Testis (tissue), 3 donors: ENCODE data around the gene DUSP28. TPM values are rescaled to one million over a fixed set of nuclear protein-coding genes. Genes with fewer than 3 reads are reported as not detected.

Source experiments
- DNase-seq: peaks from one replicate; pipeline ENCODE4 v3.0.0-alpha.2; 2019
- H3K27ac ChIP-seq, 2 donors: fragments of 200-600 bp; sonication (generic); one replicate each; pipeline ENCODE4 v1.5.1; 2019
- H3K27me3 ChIP-seq: fragments of 200-600 bp; sonication (generic); one replicate; pipeline ENCODE4 v1.5.1; 2019
- H3K36me3 ChIP-seq: fragments of 200-600 bp; sonication (generic); one replicate; pipeline ENCODE4 v1.5.1; 2017; ENCODE audit warnings: low read depth; ENCODE audit errors: missing control alignments
- H3K4me1 ChIP-seq: fragments of 200-600 bp; sonication (generic); one replicate; pipeline ENCODE4 v1.5.1; 2019
- H3K4me3 ChIP-seq, 2 donors: fragments of 200-600 bp; sonication (generic); one replicate each; pipeline ENCODE4 v1.5.1; 2017 to 2019
- H3K9me3 ChIP-seq: fragments of 200-600 bp; sonication (generic); one replicate; pipeline ENCODE4 v1.5.1; 2017
- POLR2A ChIP-seq: fragments of 450-650 bp; IDR thresholded peaks from one replicate; pipeline ENCODE4 v1.6.1; 2017; ENCODE audit warnings: antibody characterized with exemption, mild to moderate bottlenecking, moderate library complexity
- WGBS, 2 donors: methylation state at CpG; one replicate each; pipeline ENCODE4 v1.1.5; 2018; 5-methylcytosine and 5-hydroxymethylcytosine counted together
- intact Hi-C: fragments of 100-400 bp; cut with DNase I; formaldehyde crosslinking; loops from one replicate; pipeline ENCODE4 v1.15.1; 2023; ENCODE audit warnings: low total_unique reads
- polyA plus RNA-seq: library from polyadenylated mRNA; stranded (reverse); fragments of 350-450 nt; fragmentation: Illumina TruSeq; extraction: RNeasy Lipid Tissue Mini Kit (QIAGEN cat#74804); gene quantifications from one replicate; pipeline ENCODE4 v1.2.3, GENCODE V29; 2014; ENCODE audit warnings: low read depth, low replicate concordance; ENCODE audit not compliant: insufficient read depth
- total RNA-seq, 2 donors: library from RNA; depleted of rRNA; stranded (reverse); fragments of >200 nt; gene quantifications; one replicate each; pipeline ENCODE4 v1.2.3, GENCODE V29; 2016
- TF ChIP-seq, protein P1 (sequence below), 3 experiments: fragments of 450-650 bp in 2 of 3; fragments of 200-600 bp in 1 of 3; sonication (generic) in 1 of 3; IDR thresholded peaks; one replicate each; pipeline ENCODE4 v1.5.1; 2016 to 2019; ENCODE audit warnings: antibody characterized with exemption in 3 of 3, mild to moderate bottlenecking in 2 of 3, moderate library complexity in 1 of 3

The DUSP28 gene
- total and polyA plus RNA-seq, 3 donors from 2014 or later: 19.3 to 37.6 (median 24.7) TPM

DNA sequence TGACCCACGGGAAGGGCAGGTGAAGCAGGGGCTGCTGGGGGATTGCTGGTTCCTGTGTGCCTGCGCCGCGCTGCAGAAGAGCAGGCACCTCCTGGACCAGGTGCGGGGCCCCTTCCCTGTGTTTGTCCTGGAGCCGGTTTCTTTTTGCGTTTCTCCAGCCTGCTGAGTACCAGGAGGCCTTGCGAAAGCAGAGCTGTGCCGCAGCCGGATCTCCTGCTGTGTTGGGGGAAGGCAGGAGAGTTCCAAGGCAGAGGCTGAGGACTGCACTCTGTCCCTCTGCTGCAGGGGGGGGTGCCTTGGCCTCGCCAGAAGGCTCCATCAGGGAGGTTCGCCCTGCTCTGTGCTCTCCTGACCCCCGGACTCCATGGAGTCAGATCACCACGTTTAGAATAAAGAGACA is 29.2 kb downstream of the DUSP28 start:
- WGBS, 2 donors: 88 to 92% methylated on average over 11 to 14 of the region's 14 CpGs
- H3K9me3 ChIP-seq: no peaks in the 10 kb centered on the region
- intact Hi-C loops: no loop called here
- no peaks in the 10 kb centered on the region for H3K27me3 ChIP-seq
- no peak for DNase-seq
- H3K4me3 ChIP-seq: no peak overlapping the region
- H3K4me1 ChIP-seq: peaks cover 28% of the 10 kb centered on the region
- H3K27ac ChIP-seq: no peak overlapping the region
- TF ChIP-seq, protein P1, sequence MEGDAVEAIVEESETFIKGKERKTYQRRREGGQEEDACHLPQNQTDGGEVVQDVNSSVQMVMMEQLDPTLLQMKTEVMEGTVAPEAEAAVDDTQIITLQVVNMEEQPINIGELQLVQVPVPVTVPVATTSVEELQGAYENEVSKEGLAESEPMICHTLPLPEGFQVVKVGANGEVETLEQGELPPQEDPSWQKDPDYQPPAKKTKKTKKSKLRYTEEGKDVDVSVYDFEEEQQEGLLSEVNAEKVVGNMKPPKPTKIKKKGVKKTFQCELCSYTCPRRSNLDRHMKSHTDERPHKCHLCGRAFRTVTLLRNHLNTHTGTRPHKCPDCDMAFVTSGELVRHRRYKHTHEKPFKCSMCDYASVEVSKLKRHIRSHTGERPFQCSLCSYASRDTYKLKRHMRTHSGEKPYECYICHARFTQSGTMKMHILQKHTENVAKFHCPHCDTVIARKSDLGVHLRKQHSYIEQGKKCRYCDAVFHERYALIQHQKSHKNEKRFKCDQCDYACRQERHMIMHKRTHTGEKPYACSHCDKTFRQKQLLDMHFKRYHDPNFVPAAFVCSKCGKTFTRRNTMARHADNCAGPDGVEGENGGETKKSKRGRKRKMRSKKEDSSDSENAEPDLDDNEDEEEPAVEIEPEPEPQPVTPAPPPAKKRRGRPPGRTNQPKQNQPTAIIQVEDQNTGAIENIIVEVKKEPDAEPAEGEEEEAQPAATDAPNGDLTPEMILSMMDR (IDR thresholded peaks at IDR 0.05): no peak
- TF ChIP-seq POLR2A: no peak
- H3K36me3 ChIP-seq: no peaks in the 10 kb centered on the region

DNA sequence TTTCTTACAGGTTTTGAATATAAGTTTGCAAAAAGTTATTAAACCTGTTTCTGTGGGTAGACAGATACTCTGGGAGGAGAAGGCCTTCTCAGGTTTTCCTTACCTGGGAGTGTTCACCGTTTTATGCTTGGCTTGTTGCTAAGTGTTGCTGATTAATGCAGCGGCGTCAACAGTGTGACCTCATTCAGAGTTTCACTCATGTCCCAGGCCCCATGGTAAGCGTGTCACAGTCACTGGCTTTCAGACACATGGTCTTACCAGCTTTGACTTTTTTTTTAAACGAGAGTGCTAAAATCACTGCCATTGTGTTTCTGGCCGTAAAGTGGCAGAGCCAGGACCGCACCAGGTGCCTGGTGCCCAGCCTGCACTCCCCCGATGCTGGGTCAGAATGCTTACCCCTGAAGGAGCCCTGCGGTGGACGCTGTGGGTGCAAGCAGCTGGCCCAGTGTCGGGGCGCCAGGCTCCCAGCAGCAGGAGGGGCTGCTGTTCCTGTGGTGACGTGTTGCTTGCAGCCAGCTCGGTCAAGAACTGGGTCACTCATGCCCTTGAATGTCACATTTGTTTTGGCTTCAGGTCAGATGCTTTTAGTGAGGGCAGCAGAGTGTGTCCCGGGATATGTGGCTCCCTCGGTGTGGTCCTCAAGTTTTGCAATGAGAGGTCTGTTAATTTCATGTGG is 29.8 kb downstream of the DUSP28 start:
- no peaks in the 10 kb centered on the region for H3K27me3 ChIP-seq
- H3K36me3 ChIP-seq: no peaks in the 10 kb centered on the region
- peaks cover 28% of the 10 kb centered on the region for H3K4me1 ChIP-seq
- no peak overlapping the region for H3K27ac ChIP-seq
- H3K4me3 ChIP-seq: no peak overlapping the region
- DNase-seq: no peak
- H3K9me3 ChIP-seq: no peaks in the 10 kb centered on the region
- intact Hi-C loops: no loop called here
- no peak for TF ChIP-seq POLR2A
- TF ChIP-seq, protein P1 (IDR thresholded peaks at IDR 0.05): no peak
- WGBS, 2 donors: 88 to 95% methylated on average over 10 to 12 of the region's 16 CpGs

DNA sequence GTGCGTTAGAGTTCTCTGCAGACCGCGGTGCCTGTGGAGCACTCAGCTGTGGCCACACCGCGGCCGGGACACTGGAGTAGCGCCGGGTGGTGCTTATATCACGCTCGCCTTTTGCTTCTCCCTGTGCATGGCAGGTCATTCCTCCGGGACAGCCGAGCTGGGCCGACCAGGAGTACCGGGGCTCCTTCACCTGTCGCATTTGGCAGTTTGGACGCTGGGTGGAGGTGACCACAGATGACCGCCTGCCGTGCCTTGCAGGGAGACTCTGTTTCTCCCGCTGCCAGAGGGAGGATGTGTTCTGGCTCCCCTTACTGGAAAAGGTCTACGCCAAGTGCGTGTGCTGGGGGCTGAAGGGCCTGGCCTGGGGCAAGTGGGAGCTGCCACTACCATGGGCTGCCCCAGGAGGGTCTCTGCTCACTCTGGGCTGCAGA is 30.5 kb downstream of the DUSP28 start:
- H3K27me3 ChIP-seq: no peaks in the 10 kb centered on the region
- H3K4me3 ChIP-seq: no peak overlapping the region
- 90 to 94% methylated on average over 20 to 21 of the region's 21 CpGs for WGBS, 2 donors
- TF ChIP-seq, protein P1 (IDR thresholded peaks at IDR 0.05): no peak
- no peak for TF ChIP-seq POLR2A
- no peak overlapping the region for H3K27ac ChIP-seq
- intact Hi-C loops: no loop called here
- no peak for DNase-seq
- peaks cover 29% of the 10 kb centered on the region for H3K4me1 ChIP-seq
- no peaks in the 10 kb centered on the region for H3K9me3 ChIP-seq
- no peaks in the 10 kb centered on the region for H3K36me3 ChIP-seq

DNA sequence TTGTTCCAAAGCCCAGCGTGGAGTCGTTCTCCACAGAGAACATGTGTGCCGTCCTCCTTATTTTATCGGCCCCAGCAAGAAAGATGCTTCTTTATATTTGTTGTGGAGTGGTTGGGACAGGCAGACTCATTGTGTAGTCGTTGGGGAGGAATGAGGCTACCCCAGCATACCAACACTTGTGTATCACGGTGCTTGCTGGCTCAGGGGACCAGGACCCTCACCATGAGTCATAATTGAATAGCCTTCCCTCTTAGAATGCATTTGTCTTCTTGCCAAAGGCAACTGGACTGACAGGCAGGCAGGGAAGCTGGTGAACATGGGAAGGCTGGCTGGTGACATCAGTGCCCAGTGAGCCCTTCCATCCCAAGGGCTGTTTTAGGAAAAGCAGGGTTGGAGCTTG is 31.1 kb downstream of the DUSP28 start:
- no peaks in the 10 kb centered on the region for H3K9me3 ChIP-seq
- peaks cover 34% of the 10 kb centered on the region for H3K4me1 ChIP-seq
- H3K27ac ChIP-seq: no peak overlapping the region
- 88 to 92% methylated on average over 6 of the region's 6 CpGs for WGBS, 2 donors
- H3K4me3 ChIP-seq: no peak overlapping the region
- H3K36me3 ChIP-seq: no peaks in the 10 kb centered on the region
- no peaks in the 10 kb centered on the region for H3K27me3 ChIP-seq
- no peak for DNase-seq
- TF ChIP-seq, protein P1 (IDR thresholded peaks at IDR 0.05): no peak
- TF ChIP-seq POLR2A: no peak
- intact Hi-C loops: no loop called here

DNA sequence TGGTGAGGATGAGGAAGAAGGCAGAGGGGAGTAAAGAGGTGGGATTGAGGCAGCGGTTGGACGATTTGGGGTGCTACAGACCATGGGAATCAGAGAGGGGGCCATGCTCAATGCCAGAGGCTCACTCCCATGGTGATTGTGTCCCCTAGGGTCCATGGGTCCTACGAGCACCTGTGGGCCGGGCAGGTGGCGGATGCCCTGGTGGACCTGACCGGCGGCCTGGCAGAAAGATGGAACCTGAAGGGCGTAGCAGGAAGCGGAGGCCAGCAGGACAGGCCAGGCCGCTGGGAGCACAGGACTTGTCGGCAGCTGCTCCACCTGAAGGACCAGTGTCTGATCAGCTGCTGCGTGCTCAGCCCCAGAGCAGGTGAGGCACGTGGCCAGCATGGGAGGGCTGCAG is 31.6 kb downstream of the DUSP28 start:
- TF ChIP-seq, protein P1 (IDR thresholded peaks at IDR 0.05): no peak
- TF ChIP-seq POLR2A: no peak
- H3K27me3 ChIP-seq: no peaks in the 10 kb centered on the region
- H3K27ac ChIP-seq: no peak overlapping the region
- H3K36me3 ChIP-seq: no peaks in the 10 kb centered on the region
- H3K9me3 ChIP-seq: no peaks in the 10 kb centered on the region
- H3K4me1 ChIP-seq: peaks cover 37% of the 10 kb centered on the region
- no peak overlapping the region for H3K4me3 ChIP-seq
- intact Hi-C loops: no loop called here
- DNase-seq: no peak
- 81 to 94% methylated on average over 2 to 13 of the region's 13 CpGs for WGBS, 2 donors
